Measurements from ENCODE around the gene GLIS2.

The GLIS2 gene

DNA sequence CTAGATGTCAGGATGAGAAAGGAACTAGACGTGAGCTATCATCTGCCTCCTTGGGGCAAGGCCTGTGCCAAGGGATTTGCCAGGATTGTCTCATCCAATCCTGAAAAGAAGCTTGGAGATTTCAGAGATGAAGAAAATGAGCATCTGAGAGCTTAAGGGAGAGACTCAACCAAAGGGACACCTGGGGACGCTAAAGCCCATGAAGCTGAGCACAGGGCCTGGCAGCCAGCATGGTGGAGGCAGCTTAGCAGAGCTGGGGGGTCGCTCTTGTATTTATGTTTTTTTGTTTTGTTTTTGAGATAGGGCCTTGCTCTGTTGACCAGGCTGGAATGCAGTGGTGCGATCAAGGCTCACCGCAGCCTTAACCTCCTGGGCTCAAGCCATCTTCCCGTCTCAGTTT, 18.4 kb upstream of the GLIS2 start:
- no peak for DNase-seq (ENCODE audit: low spot score)

DNA sequence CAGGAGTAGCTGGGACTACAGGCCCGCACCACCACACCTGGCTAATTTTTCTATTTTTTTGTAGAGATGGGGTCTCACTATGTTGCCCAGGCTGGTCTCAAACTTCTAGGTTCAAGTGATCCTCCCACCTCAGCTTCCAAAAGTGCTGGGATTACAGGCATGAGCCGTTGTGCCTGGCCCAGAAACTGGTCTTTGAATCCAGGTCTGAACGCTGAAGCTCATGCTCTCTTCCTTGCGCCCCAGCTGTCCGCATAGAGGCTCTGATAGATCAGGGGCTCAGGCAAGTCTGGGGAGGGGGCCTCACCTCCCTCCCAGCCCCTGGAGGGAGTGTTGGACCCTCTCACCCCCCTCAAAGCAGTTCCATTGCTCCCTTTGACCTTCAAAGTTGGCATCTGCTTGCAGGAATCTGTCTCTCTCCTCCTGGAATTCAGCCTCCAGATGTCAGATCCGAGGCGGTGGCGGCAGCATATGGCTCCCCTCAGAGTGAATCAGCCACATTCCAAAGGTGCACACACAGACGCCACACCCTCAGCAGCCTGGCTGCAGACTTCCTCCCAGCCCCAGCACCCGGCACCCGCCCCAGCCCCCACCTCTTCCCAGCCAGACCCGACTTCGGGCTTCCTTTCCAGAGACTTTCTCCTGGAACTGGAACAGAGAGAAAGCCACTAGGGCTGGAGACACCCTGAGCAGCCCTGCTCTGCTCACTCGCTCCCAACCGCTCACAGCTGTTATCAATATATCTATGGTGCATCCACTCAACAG, 16.9 kb upstream of the GLIS2 start:
- DNase-seq (ENCODE audit: low spot score), result no peak

DNA sequence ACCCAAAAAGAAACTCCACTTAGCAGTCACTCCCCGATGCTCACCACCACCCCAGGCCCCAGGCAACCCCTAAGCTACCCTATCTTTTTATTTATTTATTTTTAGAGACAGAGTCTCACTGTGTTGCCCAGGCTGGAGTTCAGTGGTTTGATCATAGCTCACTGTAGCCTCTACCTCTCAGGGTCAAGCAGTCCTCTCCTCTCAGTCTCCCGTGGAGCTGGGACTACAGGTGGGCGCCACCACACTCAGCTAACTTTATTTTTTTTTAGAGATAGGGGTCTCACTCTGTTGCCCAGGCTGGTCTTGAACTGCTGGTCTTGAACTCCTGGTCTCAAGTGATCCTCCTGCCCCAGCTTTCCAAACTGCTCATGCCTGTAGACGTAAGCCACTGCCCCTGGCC, 14.7 kb upstream of the GLIS2 start:
- no peak for DNase-seq (ENCODE audit: low spot score)

GRCh38 chr16:4301968-4302367, 13.9 kb upstream of the GLIS2 start:
- DNase-seq (ENCODE audit: low spot score), result no peak

GRCh38 chr16:4303973-4304372, 11.9 kb upstream of the GLIS2 start:
- no peak for DNase-seq (ENCODE audit: low spot score)

GRCh38 chr16:4306470-4307214, 9.2 kb upstream of the GLIS2 start:
- no peak for DNase-seq (ENCODE audit: low spot score)

- DNase-seq (ENCODE audit: low spot score), result peak; percentile 90
These were observed 8.4 kb upstream of the GLIS2 start for GRCh38 chr16:4307215-4308037.

- no peak for DNase-seq (ENCODE audit: low spot score)
These were observed 6.6 kb upstream of the GLIS2 start for GRCh38 chr16:4309102-4309832.

GRCh38 chr16:4309833-4310266, 6.0 kb upstream of the GLIS2 start:
- no peak for DNase-seq (ENCODE audit: low spot score)

DNA sequence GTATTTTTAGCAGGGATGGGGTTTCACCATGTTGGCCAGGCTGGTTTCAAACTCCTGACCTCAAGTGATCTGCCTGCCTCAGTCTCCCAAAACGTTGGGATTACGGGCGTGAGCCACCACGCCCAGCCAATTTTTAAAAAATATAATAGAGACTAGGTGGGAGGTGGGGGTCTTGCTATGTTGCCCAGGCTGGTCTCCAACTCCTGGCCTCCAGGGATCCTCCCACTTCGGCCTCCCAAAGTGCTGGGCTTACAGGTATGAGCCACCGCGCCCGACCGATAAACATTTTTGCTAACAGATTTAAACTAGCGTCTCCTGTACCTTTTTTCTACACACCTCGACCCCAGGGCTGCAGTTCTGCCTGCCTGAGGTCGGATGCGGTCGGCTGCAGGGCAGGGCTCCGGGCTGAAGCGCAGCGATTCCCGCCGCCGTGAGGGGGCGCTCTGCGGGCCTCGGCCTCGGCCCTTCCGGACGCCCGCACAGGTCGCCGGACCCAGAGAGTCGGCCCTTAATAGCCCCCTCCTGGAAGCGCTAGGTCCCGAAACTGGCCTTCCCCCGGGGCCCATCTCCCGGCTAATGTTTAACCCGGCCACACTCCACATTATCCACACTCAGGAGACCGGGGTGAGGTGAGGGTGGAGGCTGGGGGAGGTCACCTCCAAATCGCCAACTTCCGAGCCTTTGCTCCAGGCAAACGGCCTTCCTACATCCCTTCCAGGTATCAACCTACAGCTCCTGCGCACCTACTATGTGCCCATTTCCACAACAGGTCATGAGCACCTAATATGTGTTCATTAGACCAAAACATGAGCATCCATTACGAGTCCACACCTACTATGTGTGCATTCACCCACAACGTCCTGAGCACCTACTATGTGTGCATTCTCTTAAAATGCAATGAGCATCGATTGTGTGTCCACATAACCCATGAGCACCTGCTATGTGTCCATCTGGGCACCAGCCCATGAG, 2.0 kb upstream of the GLIS2 start:
- no peak for DNase-seq (ENCODE audit: low spot score)

DNA sequence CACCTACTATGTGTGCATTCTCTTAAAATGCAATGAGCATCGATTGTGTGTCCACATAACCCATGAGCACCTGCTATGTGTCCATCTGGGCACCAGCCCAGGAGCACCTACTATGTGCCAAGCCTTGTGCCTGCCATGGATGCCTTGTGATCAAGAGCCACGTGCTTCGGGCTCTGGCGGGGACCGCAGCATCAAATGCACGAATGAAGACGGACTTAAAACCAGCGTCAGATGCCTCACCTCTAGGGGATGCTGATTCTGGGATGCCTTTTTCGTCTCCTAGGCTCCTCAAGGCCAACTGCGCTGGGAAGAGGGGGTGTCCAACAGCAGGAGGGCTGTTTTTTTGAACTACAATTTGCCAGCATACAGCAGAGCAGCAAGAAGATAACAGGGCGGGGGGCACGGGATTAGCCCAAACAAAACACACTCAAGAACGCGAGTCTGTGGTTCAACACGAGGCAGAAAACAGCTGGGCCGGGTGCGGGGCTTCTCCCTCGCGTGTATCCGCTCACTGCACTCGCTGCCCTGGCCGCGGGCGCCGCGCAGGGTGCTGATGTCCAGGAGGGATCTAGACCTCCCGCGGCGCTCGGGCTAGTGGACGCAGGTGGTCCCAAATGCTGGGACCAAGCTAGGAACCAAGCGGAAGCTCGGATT, 1.2 kb upstream of the GLIS2 start:
- DNase-seq (ENCODE audit: low spot score), result no peak

DNA sequence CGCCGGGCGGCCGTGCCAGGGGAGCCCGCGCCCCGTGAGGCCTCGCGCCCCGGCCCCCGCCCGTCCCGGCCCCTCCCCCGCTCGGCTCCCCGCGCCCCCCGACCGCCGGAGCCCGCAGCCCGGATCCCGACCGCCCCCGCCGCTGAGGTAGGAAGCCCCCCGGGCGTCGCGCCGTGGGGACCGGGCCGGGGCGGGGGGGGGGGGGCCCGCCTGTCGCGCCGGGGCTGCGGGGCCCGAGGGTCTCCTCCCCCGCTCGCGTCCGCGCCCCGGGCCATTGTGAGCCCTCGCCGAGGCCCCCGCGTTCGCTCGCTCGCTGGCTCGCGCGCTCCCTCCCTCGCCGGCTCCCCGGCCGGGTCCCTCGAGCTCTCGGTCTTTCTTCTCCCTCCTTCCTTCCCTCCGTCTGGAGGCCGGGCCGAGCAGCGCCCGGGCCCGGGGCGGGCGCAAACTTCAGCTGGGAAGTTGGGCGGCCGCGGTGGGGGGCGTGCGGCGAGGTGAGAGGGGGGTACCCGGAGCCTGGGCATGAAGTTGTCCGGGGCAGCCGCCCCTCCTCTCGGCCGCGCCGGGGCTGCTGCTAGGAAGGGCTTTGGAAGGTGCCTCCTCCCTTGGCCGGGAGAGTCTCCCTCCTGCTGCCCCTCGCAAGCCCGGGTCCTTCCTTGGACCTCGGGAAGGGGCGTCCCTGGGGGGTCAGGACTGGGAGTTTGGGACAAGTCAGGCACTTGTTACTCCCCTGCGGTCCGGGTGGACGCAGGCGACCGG, 419 bp downstream of the GLIS2 start:
- no peak for DNase-seq (ENCODE audit: low spot score)

GRCh38 chr16:4316864-4317531, 1.1 kb downstream of the GLIS2 start:
- DNase-seq (ENCODE audit: low spot score), result peak; percentile 69

GRCh38 chr16:4317532-4318450, 1.9 kb downstream of the GLIS2 start:
- DNase-seq (ENCODE audit: low spot score), result no peak

DNA sequence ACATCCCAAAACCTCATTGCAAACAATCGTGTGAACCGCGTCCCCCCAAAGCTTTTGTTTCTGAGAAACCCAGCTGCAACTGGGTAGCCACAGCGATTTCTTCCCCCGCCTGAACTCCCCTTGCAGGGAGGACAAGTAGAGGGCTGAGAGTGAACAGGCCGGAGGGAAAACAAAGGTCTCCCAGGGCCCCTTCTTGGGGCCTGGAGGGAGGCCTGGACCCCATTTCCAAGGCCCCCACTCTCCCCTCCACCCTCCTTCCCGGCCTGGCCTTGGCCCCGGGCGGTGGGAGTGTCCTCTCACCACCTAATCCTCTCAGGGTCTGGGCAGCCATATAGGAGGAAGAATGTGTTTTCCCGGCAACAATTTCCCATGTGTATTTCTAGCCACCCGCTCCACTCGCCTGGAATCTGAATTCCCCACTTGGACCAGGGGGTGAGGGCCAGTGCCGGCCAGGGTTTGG, 2.6 kb downstream of the GLIS2 start:
- no peak for DNase-seq (ENCODE audit: low spot score)

DNA sequence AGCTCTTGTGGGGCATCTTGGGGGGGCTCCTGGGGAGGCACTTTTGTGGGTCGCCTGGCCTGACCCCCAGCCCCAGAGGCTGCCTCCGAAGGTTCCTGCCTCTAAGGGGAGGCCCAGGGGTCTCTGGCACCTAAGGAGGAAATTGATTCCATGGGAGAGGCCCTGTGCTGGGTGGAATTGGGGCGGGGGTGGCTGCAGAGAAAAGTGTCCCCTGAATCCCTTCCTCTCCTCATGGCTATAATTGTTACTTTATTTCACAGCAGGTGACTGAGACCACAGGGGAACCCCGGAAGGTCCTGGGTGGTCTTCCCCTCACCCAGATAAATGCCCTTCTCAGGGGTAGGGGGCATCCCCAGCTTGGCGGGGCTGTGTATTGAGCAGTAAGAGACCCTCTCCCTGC, 3.1 kb downstream of the GLIS2 start:
- no peak for DNase-seq (ENCODE audit: low spot score)

Measured in Ammon's horn (tissue), 1 donor.